Kidney epithelial cell (primary cell): ENCODE data around the gene EXOC6. TPM values are rescaled to one million over a fixed set of nuclear protein-coding genes. Genes with fewer than 3 reads are reported as not detected.

ENCODE experiments used
- DNase-seq: peaks from one replicate; pipeline ENCODE4 v3.0.0-alpha.2; 2010; ENCODE audit warnings: low read depth
- H3K27me3 ChIP-seq: 2 replicates; pipeline ENCODE4 v1.6.0; 2011; ENCODE audit warnings: low read length; ENCODE audit not compliant: control insufficient read depth, insufficient read depth
- H3K36me3 ChIP-seq: 2 replicates; pipeline ENCODE4 v1.5.1; 2011; ENCODE audit warnings: low read length; ENCODE audit not compliant: control insufficient read depth, insufficient read depth
- H3K4me3 ChIP-seq: 2 replicates; pipeline ENCODE4 v1.5.1; 2011; ENCODE audit warnings: low read depth, mild to moderate bottlenecking, control low read depth, low read length
- CTCF ChIP-seq: IDR thresholded peaks from 2 replicates; pipeline ENCODE4 v1.5.1; 2011; ENCODE audit warnings: mild to moderate bottlenecking, moderate library complexity, low read length, control low read depth, inconsistent platforms; ENCODE audit not compliant: insufficient read depth, poor library complexity, severe bottlenecking
- total RNA-seq: library from RNA; depleted of rRNA; stranded (reverse); fragments of >200 nt; gene quantifications from 2 replicates; pipeline ENCODE4 v1.2.3, GENCODE V29; 2015

The EXOC6 gene
- total RNA-seq, 1 donor from 2014 or later: 10.5 TPM

GRCh38 chr10:92810934-92811532, 37.3 kb upstream of the EXOC6 start:
- Histone ChIP-seq H3K27me3 (no peaks in the 10 kb centered on the region), H3K36me3 (no peaks in the 10 kb centered on the region), H3K4me3 (no peak overlapping the region)
- TF ChIP-seq CTCF: no peak
- no peak for DNase-seq

GRCh38 chr10:92811986-92812385, 36.3 kb upstream of the EXOC6 start:
- no peak for TF ChIP-seq CTCF
- H3K27me3 ChIP-seq: no peaks in the 10 kb centered on the region
- no peak overlapping the region for H3K4me3 ChIP-seq
- no peak for DNase-seq
- no peaks in the 10 kb centered on the region for H3K36me3 ChIP-seq

- Histone ChIP-seq H3K4me3 (no peak overlapping the region), H3K27me3 (no peaks in the 10 kb centered on the region), H3K36me3 (no peaks in the 10 kb centered on the region)
- no peak for DNase-seq
- no peak for TF ChIP-seq CTCF
Measured at GRCh38 chr10:92813979-92814378, 34.3 kb upstream of the EXOC6 start.

- no peak for TF ChIP-seq CTCF
- Histone ChIP-seq H3K27me3 (no peaks in the 10 kb centered on the region), H3K36me3 (no peaks in the 10 kb centered on the region), H3K4me3 (no peak overlapping the region)
- DNase-seq: no peak
Measured at GRCh38 chr10:92814790-92815189, 33.5 kb upstream of the EXOC6 start.

- Histone ChIP-seq H3K27me3 (no peaks in the 10 kb centered on the region), H3K36me3 (no peaks in the 10 kb centered on the region), H3K4me3 (no peak overlapping the region)
- DNase-seq: no peak
- no peak for TF ChIP-seq CTCF
Measured at GRCh38 chr10:92816091-92816531, 32.2 kb upstream of the EXOC6 start.

- TF ChIP-seq CTCF: no peak
- no peak overlapping the region for H3K4me3 ChIP-seq
- no peaks in the 10 kb centered on the region for H3K27me3 ChIP-seq
- H3K36me3 ChIP-seq: no peaks in the 10 kb centered on the region
- no peak for DNase-seq
Measured at GRCh38 chr10:92822060-92822634, 26.2 kb upstream of the EXOC6 start.
